Measurements from ENCODE around the gene CSPG4. TPM values are rescaled to one million over a fixed set of nuclear protein-coding genes. Genes with fewer than 3 reads are reported as not detected.

CSPG4 gene
- total and polyA plus RNA-seq, 8 donors = 1.8 to 44.6 (median 20.3) TPM

GRCh38 chr15:75649045-75649761 lies 63.4 kb downstream of the CSPG4 start:
- TF ChIP-seq EP300 (IDR thresholded peaks at IDR 0.05) (no peak), POLR2A (IDR thresholded peaks at IDR 0.05) (no peak), CTCF (IDR thresholded peaks at IDR 0.05) (no peak), POLR2AphosphoS5 (IDR thresholded peaks at IDR 0.05) (no peak)
- peak overlapping the region; percentile 93 to 97 (median 96) for H3K27ac ChIP-seq

DNA sequence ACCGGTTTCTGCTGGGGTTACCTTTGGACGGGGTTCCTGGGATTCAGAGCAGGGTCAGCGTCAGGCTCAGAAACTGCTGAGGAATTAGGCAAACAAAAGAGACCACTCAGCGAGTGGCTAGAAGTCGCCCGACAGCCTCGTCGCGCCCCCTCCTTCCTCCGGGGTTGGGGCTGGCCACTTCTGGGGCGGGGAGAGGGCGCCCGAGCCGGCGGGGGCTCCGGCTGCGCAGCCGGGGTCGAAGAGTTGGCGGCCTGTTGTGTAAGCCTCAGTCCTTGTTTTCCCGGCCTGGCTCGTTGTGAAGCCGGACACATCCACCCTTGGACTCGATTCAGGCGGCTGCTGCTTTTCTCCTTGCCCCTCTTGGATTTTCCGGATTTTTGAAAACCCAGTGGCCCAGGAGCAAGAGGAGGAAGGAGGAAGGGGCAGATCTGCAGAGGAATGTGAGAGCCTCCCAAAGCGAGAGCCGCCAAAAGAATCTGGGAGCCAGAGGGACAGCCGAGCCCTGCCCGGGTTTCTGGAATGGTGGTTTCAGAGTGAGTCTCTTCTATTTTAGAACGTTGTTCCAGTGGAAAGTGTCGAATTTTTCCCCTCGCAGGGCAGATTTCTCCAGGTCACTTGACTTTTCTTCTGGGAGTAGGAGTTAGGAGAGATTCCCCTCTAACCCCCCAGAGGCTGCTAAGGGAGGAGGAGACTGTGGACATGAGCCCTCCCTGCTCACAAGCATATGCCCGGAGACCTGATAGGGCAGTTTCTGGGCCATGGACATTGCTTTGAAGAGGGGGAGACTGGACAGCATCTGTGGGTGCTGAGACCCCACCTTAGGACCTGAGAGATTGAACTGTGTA lies 64.3 kb downstream of the CSPG4 start:
- Histone ChIP-seq H3K4me1 (peaks cover 60 to 65% (median 62%) of the 10 kb centered on the region in 4 donors), H3K27me3 (no peaks in the 10 kb centered on the region), H3K36me3 (peaks cover 2 to 22% (median 10%) of the 10 kb centered on the region in 4 donors), H3K27ac (peak overlapping the region; percentile 93 to 97 (median 96)), H3K9me3 (no peaks in the 10 kb centered on the region), H3K4me3 (peak overlapping the region; percentile 66 to 91 (median 81))
- peak; percentile 48 to 79 for DNase-seq
- TF ChIP-seq POLR2A (IDR thresholded peaks at IDR 0.05) = no peak
- TF ChIP-seq EP300 (IDR thresholded peaks at IDR 0.05) = no peak
- no peak for TF ChIP-seq CTCF (IDR thresholded peaks at IDR 0.05)
- TF ChIP-seq POLR2AphosphoS5 (IDR thresholded peaks at IDR 0.05) = no peak
- intact Hi-C loops (cut with DNase I; ENCODE audit: low total_unique reads) = no loop called here
- 2 to 6% (median 3%) methylated on average over 32 to 34 of the region's 34 CpGs for WGBS, 5 donors

More at GRCh38 chr15:75649045-75649761, 63.4 kb downstream of the CSPG4 start:
- H3K9me3 ChIP-seq = no peaks in the 10 kb centered on the region
- intact Hi-C loops (cut with DNase I; ENCODE audit: low total_unique reads) = no loop called here
- DNase-seq = peak in 1 of 2 donors; percentile 14
- H3K36me3 ChIP-seq = peaks cover 2 to 28% (median 12%) of the 10 kb centered on the region in 4 donors
- H3K4me3 ChIP-seq = peak overlapping the region; percentile 66 to 91 (median 81)
- H3K4me1 ChIP-seq = peaks cover 63 to 73% (median 70%) of the 10 kb centered on the region in 4 donors
- H3K27me3 ChIP-seq = no peaks in the 10 kb centered on the region
- WGBS, 5 donors = 62 to 72% (median 67%) methylated on average over 16 to 19 of the region's 19 CpGs

- Histone ChIP-seq H3K4me1 (peaks cover 53 to 57% (median 55%) of the 10 kb centered on the region in 4 donors), H3K4me3 (peak within 1 kb of the TSS; percentile 66 to 91 (median 81)), H3K9me3 (no peaks in the 10 kb centered on the region), H3K27me3 (no peaks in the 10 kb centered on the region), H3K27ac (peak within 1 kb of the TSS; percentile 93 to 97 (median 96)), H3K36me3 (peaks cover 0 to 15% (median 8%) of the 10 kb centered on the region in 4 donors)
- intact Hi-C loops (cut with DNase I; ENCODE audit: low total_unique reads) = no loop called here
- TF ChIP-seq EP300 (IDR thresholded peaks at IDR 0.05) (peak; percentile 45), CTCF (IDR thresholded peaks at IDR 0.05) (peak in 5 of 7 experiments; percentile 23 to 57 (median 47)), POLR2AphosphoS5 (IDR thresholded peaks at IDR 0.05) (peak; percentile 17 to 90 (median 85)), POLR2A (IDR thresholded peaks at IDR 0.05) (peak in 1 of 4 donors; percentile 33)
- DNase-seq = peak; percentile 82 to 94
- 0 to 2% (median 0%) methylated on average over 11 to 76 of the region's 76 CpGs for WGBS, 5 donors
Measured at GRCh38 chr15:75647370-75648155, 65.1 kb downstream of the CSPG4 start, which contains the start of gene SNX33. Gene SNX33 (plus strand): TSS chr15:75647912. CDS start chr15:75649103, 1,191 bp downstream.
